ENCODE results near the gene SUMO3. TPM values are rescaled to one million over a fixed set of nuclear protein-coding genes. Genes with fewer than 3 reads are reported as not detected.

The SUMO3 gene
- total and polyA plus RNA-seq, 2 donors (not counting 3 experiments of a cell fraction or from before 2014, with no cell fraction given): 102 to 123 TPM

- ChIA-PET POLR2A (no interaction called here), CTCF (no interaction called here)
- no peak overlapping the region for H3K27ac ChIP-seq (ENCODE audit: insufficient read depth, low read depth, low read length)
- peaks cover 35 to 63% of the 10 kb centered on the region in 2 experiments for H3K36me3 ChIP-seq (ENCODE audit: control insufficient read depth in 2 of 2, extremely low read depth in 1 of 2, insufficient read depth in 2 of 2, low read length in 2 of 2)
- TF ChIP-seq FOS (IDR thresholded peaks at IDR 0.05; ENCODE audit: borderline replicate concordance, insufficient read depth, low read length) (no peak), MYC (IDR thresholded peaks at IDR 0.05; ENCODE audit: low read depth, low read length) (no peak), POLR2AphosphoS5 (IDR thresholded peaks at IDR 0.05; ENCODE audit: insufficient read depth, low read depth, low read length) (no peak), EZH2 (IDR thresholded peaks at IDR 0.05; ENCODE audit: borderline replicate concordance, low read depth, low read length, severe bottlenecking) (no peak), MAX (IDR thresholded peaks at IDR 0.05; ENCODE audit: insufficient read depth, insufficient read length) (no peak), POLR2A (IDR thresholded peaks at IDR 0.05; ENCODE audit: low read depth, low read length) (no peak), CTCF (IDR thresholded peaks at IDR 0.05; ENCODE audit: extremely low read depth in 1 of 2, insufficient read depth in 1 of 2, low read depth in 1 of 2, low read length in 2 of 2) (no peak), GATA2 (IDR thresholded peaks at IDR 0.05; ENCODE audit: insufficient read depth, insufficient read length, low read depth, low read length) (no peak), JUN (IDR thresholded peaks at IDR 0.05; ENCODE audit: borderline replicate concordance, insufficient read depth, insufficient read length, low read depth) (no peak)
- no peaks in the 10 kb centered on the region for H3K4me1 ChIP-seq (ENCODE audit: control insufficient read depth, extremely low read depth, insufficient read depth, low read length)
- DNase-seq (ENCODE audit: low read depth, low spot score) (no peak), FAIRE-seq (no peak)
- no peaks in the 10 kb centered on the region for H3K27me3 ChIP-seq (ENCODE audit: control insufficient read depth in 2 of 2, insufficient read depth in 2 of 2, low read length in 2 of 2)
- BruUV-seq (replicated peaks): no TSS peak
- H3K9me3 ChIP-seq (replicated peaks; ENCODE audit: control insufficient read depth, insufficient read depth, low read length): no peaks in the 10 kb centered on the region
- no peak overlapping the region for H2AFZ ChIP-seq (ENCODE audit: low read depth, low read length)
- H3K4me2 ChIP-seq (ENCODE audit: insufficient read depth, low read length): no peak overlapping the region
- no peaks in the 10 kb centered on the region for H3K9me1 ChIP-seq (replicated peaks; ENCODE audit: control insufficient read depth, extremely low read depth, insufficient read depth, low read length)
- H3K9ac ChIP-seq (replicated peaks; ENCODE audit: extremely low read depth, insufficient read depth, low read length): no peak overlapping the region
- dilution Hi-C loops (cut with MboI; ENCODE audit: extremely low pct_ligation_motif_present, low sequenced_read_pairs) (no loop called here), intact Hi-C loops (cut with micrococcal nuclease) (no loop called here)
- no peak overlapping the region for H3K4me3 ChIP-seq (replicated peaks in 1 of 3; ENCODE audit: insufficient read depth in 1 of 3, low read depth in 1 of 3, low read length in 3 of 3)
- H4K20me1 ChIP-seq (replicated peaks; ENCODE audit: control insufficient read depth, extremely low read depth, insufficient read depth, low read length): peaks cover 11% of the 10 kb centered on the region
- H3K79me2 ChIP-seq (ENCODE audit: control insufficient read depth, insufficient read depth, low read length): peaks cover 84% of the 10 kb centered on the region
Observed at GRCh38 chr21:44856131-44856530, 38.3 kb upstream of the SUMO3 start.

Data from endothelial cell of umbilical vein (primary cell).